ENCODE data around the gene CSTB. TPM values are rescaled to one million over a fixed set of nuclear protein-coding genes. Genes with fewer than 3 reads are reported as not detected.

CSTB gene
- total RNA-seq, 1 experiment from 2014 or later, result 151 TPM

GRCh38 chr21:43815107-43815613, 39.1 kb upstream of the CSTB start:
- H3K9me2 ChIP-seq (replicated peaks; ENCODE audit: low read length), result no peaks in the 10 kb centered on the region
- ChIA-PET POLR2A (ENCODE audit: unreplicated experiment) (no interaction called here), CTCF (no interaction called here)
- no TSS peak for BruUV-seq (replicated peaks)
- no peaks in the 10 kb centered on the region for H4K20me1 ChIP-seq (ENCODE audit: low read length)
- no peaks in the 10 kb centered on the region for H3K9me3 ChIP-seq (ENCODE audit: low read length)
- no peaks in the 10 kb centered on the region for H3K36me3 ChIP-seq (ENCODE audit: low read depth, low read length)
- H3K79me2 ChIP-seq (ENCODE audit: low read length), result no peaks in the 10 kb centered on the region
- H2AFZ ChIP-seq (ENCODE audit: low read length), result no peak overlapping the region
- DNase-seq (no peak), ATAC-seq (no peak)
- H3K4me2 ChIP-seq (ENCODE audit: low read length), result peak overlapping the region; percentile 42; the same call in 1 of the 2 replicates
- TF ChIP-seq EZH2 (IDR thresholded peaks at IDR 0.05; ENCODE audit: low read length, unreplicated experiment) (no peak), CTCF (conservative IDR thresholded peaks at IDR 0.05; ENCODE audit: low read depth, low read length) (no peak), EZH2phosphoT487 (IDR thresholded peaks at IDR 0.05; ENCODE audit: borderline replicate concordance, low read length) (no peak)
- intact Hi-C loops (cut with micrococcal nuclease), result no loop called here
- no peaks in the 10 kb centered on the region for H3F3A ChIP-seq (ENCODE audit: low read length, unreplicated experiment)
- no peak overlapping the region for H3K9ac ChIP-seq (ENCODE audit: low read length)
- no peak overlapping the region for H3K4me3 ChIP-seq (ENCODE audit: low read length)
- no peaks in the 10 kb centered on the region for H3K27me3 ChIP-seq (ENCODE audit: low read length)
- no peak overlapping the region for H3K27ac ChIP-seq (ENCODE audit: low read length)
- H3K4me1 ChIP-seq (ENCODE audit: insufficient read depth, low read length), result peaks cover 19% of the 10 kb centered on the region

DNA sequence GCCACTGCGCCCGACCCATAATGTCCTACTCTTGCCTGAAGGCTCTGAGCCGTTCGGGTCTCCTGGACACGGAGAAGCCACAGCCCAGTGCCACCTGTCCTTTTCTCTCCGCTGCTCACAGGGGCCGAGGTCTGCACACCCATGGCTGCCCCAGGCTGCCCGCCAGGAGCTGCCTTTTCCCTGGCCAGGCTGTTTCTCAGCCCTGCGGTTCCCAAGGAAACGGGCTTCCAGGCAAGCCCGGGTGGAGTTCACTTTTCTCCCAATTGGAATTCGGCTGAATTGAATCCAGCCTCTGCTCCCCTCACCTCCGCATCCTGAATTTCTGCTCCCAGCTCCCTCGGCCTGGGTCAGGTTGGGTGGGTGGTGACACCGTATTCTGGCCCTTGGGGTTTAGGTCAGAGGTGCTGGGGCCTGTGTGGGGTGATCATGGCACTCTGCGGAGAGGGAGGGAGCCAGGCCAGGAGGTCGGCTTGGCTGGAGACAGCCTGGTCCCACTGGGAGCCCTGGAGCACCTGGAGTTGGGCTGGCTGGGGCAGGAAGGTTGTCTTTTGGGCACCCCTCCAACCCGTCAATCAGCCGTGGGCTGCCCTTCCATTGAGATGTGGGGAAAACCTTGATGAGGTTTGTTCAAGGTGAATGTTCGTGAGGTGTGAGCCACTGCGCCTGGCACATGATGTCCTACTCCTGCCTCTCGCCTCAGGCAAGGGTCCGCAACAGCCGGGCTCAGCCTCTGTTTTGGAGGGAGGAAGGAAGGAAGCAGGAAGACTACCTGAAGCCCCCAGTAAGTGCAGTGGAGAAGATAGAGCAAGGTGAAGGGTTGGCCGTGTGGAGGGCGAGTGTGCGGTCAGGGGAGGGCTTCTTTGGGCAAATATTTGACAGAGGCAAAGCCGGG, 38.4 kb upstream of the CSTB start:
- H3K36me3 ChIP-seq (ENCODE audit: low read depth, low read length), result no peaks in the 10 kb centered on the region
- ChIA-PET POLR2A (ENCODE audit: unreplicated experiment) (no interaction called here), CTCF (no interaction called here)
- H3K4me1 ChIP-seq (ENCODE audit: insufficient read depth, low read length), result peaks cover 19% of the 10 kb centered on the region
- no peaks in the 10 kb centered on the region for H4K20me1 ChIP-seq (ENCODE audit: low read length)
- BruUV-seq (replicated peaks), result no TSS peak
- no peaks in the 10 kb centered on the region for H3K9me2 ChIP-seq (replicated peaks; ENCODE audit: low read length)
- ATAC-seq (no peak), DNase-seq (no peak)
- peak overlapping the region; percentile 9; the same call in 1 of the 2 replicates for H3K4me2 ChIP-seq (ENCODE audit: low read length)
- no peak overlapping the region for H3K4me3 ChIP-seq (ENCODE audit: low read length)
- no peak overlapping the region for H3K9ac ChIP-seq (ENCODE audit: low read length)
- no peaks in the 10 kb centered on the region for H3K79me2 ChIP-seq (ENCODE audit: low read length)
- TF ChIP-seq EZH2 (IDR thresholded peaks at IDR 0.05; ENCODE audit: low read length, unreplicated experiment) (no peak), EZH2phosphoT487 (IDR thresholded peaks at IDR 0.05; ENCODE audit: borderline replicate concordance, low read length) (no peak), CTCF (conservative IDR thresholded peaks at IDR 0.05; ENCODE audit: low read depth, low read length) (no peak)
- no peaks in the 10 kb centered on the region for H3F3A ChIP-seq (ENCODE audit: low read length, unreplicated experiment)
- H2AFZ ChIP-seq (ENCODE audit: low read length), result no peak overlapping the region
- no peaks in the 10 kb centered on the region for H3K27me3 ChIP-seq (ENCODE audit: low read length)
- H3K27ac ChIP-seq (ENCODE audit: low read length), result no peak overlapping the region
- intact Hi-C loops (cut with micrococcal nuclease), result loop anchor here (5.0 kb wide), 3 partner anchors 53 to 123 kb away; partner anchors contain the start of gene AGPAT3
- H3K9me3 ChIP-seq (ENCODE audit: low read length), result no peaks in the 10 kb centered on the region

DNA sequence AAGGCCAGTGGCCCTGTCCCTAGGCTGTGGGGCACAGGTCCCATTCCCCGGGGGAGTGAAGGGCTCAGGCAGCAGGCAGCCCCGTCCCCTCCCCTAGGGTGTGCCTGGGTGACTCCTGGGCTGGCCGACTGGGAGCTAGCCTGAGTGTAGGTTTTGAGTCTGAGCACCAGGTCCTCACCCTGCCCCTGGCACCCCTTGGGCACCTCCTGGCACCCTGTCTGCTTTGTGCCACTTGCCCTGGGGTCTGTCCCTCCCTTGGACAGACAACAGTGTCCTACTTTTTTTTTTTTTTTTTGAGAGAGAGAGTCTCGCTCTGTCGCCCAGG, 37.5 kb upstream of the CSTB start:
- POLR2A ChIA-PET (ENCODE audit: unreplicated experiment), result no interaction called here
- no peak for TF ChIP-seq EZH2 (IDR thresholded peaks at IDR 0.05; ENCODE audit: low read length, unreplicated experiment)
- TF ChIP-seq EZH2phosphoT487 (IDR thresholded peaks at IDR 0.05; ENCODE audit: borderline replicate concordance, low read length), result no peak
- no peak for TF ChIP-seq CTCF (conservative IDR thresholded peaks at IDR 0.05; ENCODE audit: low read depth, low read length)

More for the DNA sequence above, 37.5 kb upstream of the CSTB start:
- DNase-seq, result no peak
- no peaks in the 10 kb centered on the region for H3K36me3 ChIP-seq (ENCODE audit: low read depth, low read length)
- peaks cover 19% of the 10 kb centered on the region for H3K4me1 ChIP-seq (ENCODE audit: insufficient read depth, low read length)
- intact Hi-C loops (cut with micrococcal nuclease), result loop anchor here (5.0 kb wide), 3 partner anchors 54 to 124 kb away; partner anchors contain the start of gene AGPAT3
- H3K9me3 ChIP-seq (ENCODE audit: low read length), result no peaks in the 10 kb centered on the region
- H3K79me2 ChIP-seq (ENCODE audit: low read length), result no peaks in the 10 kb centered on the region
- H4K20me1 ChIP-seq (ENCODE audit: low read length), result no peaks in the 10 kb centered on the region
- ATAC-seq, result no peak
- H3K4me3 ChIP-seq (ENCODE audit: low read length), result no peak overlapping the region
- BruUV-seq (replicated peaks), result no TSS peak
- H3K9me2 ChIP-seq (replicated peaks; ENCODE audit: low read length), result no peaks in the 10 kb centered on the region
- no peak overlapping the region for H3K27ac ChIP-seq (ENCODE audit: low read length)
- H3K9ac ChIP-seq (ENCODE audit: low read length), result no peak overlapping the region
- H3F3A ChIP-seq (ENCODE audit: low read length, unreplicated experiment), result no peaks in the 10 kb centered on the region
- no peak overlapping the region for H3K4me2 ChIP-seq (ENCODE audit: low read length)
- H2AFZ ChIP-seq (ENCODE audit: low read length), result no peak overlapping the region
- CTCF ChIA-PET, result no interaction called here
- no peaks in the 10 kb centered on the region for H3K27me3 ChIP-seq (ENCODE audit: low read length)
